K562 (cell line): Measurements from ENCODE around the gene GATM.

Source experiments
- CSDE1 ChIP-seq, 2 experiments: fragments of 450-650 bp; IDR thresholded peaks; 2 replicates each; pipeline ENCODE4 v1.6.1; 2016; ENCODE audit warnings: mild to moderate bottlenecking in 1 of 2
- KLF16 ChIP-seq: IDR thresholded peaks from 2 replicates; pipeline ENCODE4 v1.6.1; 2016; ENCODE audit warnings: antibody characterized with exemption
- NFIX ChIP-seq: fragments of 250-450 bp; sonication (Bioruptor Pico); IDR thresholded peaks from 2 replicates; pipeline ENCODE4 v1.4.0; 2020; ENCODE audit warnings: low read depth, mild to moderate bottlenecking, moderate library complexity
- PHF21A ChIP-seq: fragments of 450-650 bp; IDR thresholded peaks from 2 replicates; pipeline ENCODE4 v1.6.1; 2017; ENCODE audit warnings: low read depth, borderline replicate concordance
- SIN3B ChIP-seq: fragments of 450-650 bp; IDR thresholded peaks from 2 replicates; pipeline ENCODE4 v1.6.1; 2017; ENCODE audit warnings: low read depth, mild to moderate bottlenecking, moderate library complexity
- SMARCA4 ChIP-seq: fragments of 450-650 bp; IDR thresholded peaks from 2 replicates; pipeline ENCODE4 v1.6.1; 2016
- SMC3 ChIP-seq: conservative IDR thresholded peaks from 2 replicates; pipeline ENCODE4 v1.6.1; 2011; ENCODE audit warnings: low read depth, low read length, improper control_type of control experiment; ENCODE audit not compliant: insufficient read depth
- YY1 ChIP-seq, 3 experiments: IDR thresholded peaks; 2 replicates each; pipeline ENCODE4 v1.6.1; 2011; ENCODE audit warnings: low read length in 2 of 3, mild to moderate bottlenecking in 2 of 3, moderate library complexity in 2 of 3, borderline replicate concordance in 1 of 3, control low read depth in 1 of 3, low read depth in 1 of 3; ENCODE audit not compliant: insufficient read depth in 3 of 3, insufficient replicate concordance in 2 of 3, control insufficient read depth in 1 of 3, insufficient read length in 1 of 3; ENCODE audit errors: extremely low read depth in 1 of 3
- ZBTB17 ChIP-seq: fragments of 450-650 bp; formaldehyde crosslinking; IDR thresholded peaks from 2 replicates; pipeline ENCODE4 v1.4.0; 2020; ENCODE audit warnings: mild to moderate bottlenecking
- ZNF3 ChIP-seq: fragments of 250-450 bp; sonication (Bioruptor Pico); IDR thresholded peaks from 2 replicates; pipeline ENCODE4 v1.5.0; 2021; ENCODE audit warnings: mild to moderate bottlenecking, moderate library complexity
- TF ChIP-seq, protein P1 (sequence below), 3 experiments: IDR thresholded peaks in 2 of 3; conservative IDR thresholded peaks in 1 of 3; 2 replicates each; pipeline ENCODE4 v1.5.1; 2011 to 2012; ENCODE audit warnings: low read length in 3 of 3, mild to moderate bottlenecking in 3 of 3, control low read depth in 2 of 3, improper control_type of control experiment in 1 of 3, inconsistent platforms in 1 of 3, low read depth in 1 of 3, mixed read lengths in 1 of 3, moderate library complexity in 1 of 3; ENCODE audit not compliant: insufficient read depth in 2 of 3
- TF ChIP-seq, protein P2 (sequence below): fragments of 250-450 bp; sonication (Bioruptor Pico); IDR thresholded peaks from 2 replicates; pipeline ENCODE4 v1.8.0; 2022; ENCODE audit warnings: moderate library complexity, mild to moderate bottlenecking, inconsistent platforms

DNA sequence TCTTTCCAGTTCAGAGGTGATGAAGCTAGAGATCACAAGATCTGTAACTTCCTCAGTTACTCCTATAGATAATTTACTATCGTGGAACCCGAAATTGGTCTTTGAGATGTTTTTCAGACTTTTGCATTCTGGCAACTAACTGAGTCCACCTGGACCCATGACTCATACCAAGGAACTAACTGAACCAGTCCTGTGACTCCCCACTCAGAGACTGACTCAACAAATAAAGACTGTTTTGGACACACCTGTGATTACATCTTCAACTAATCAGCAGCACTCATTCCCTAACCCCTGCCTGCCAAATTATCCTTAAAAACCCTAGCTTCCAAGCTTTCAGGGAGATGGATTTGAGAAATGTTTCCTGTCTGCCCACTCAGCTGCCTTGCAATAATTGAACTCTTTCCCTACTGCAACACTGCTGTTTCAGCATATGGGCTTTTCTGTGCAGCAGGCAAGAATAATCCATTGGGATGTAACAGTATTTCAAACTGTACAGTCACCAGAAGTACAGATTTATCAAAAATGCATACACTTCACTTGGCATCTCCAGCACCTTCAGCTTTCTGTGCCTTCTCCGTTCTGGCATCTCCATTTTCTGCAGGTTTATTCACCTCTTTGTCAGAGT lies 57.7 kb downstream of the GATM start:
- TF ChIP-seq ZNF3: no peak
- TF ChIP-seq, protein P1, sequence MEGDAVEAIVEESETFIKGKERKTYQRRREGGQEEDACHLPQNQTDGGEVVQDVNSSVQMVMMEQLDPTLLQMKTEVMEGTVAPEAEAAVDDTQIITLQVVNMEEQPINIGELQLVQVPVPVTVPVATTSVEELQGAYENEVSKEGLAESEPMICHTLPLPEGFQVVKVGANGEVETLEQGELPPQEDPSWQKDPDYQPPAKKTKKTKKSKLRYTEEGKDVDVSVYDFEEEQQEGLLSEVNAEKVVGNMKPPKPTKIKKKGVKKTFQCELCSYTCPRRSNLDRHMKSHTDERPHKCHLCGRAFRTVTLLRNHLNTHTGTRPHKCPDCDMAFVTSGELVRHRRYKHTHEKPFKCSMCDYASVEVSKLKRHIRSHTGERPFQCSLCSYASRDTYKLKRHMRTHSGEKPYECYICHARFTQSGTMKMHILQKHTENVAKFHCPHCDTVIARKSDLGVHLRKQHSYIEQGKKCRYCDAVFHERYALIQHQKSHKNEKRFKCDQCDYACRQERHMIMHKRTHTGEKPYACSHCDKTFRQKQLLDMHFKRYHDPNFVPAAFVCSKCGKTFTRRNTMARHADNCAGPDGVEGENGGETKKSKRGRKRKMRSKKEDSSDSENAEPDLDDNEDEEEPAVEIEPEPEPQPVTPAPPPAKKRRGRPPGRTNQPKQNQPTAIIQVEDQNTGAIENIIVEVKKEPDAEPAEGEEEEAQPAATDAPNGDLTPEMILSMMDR (IDR thresholded peaks at IDR 0.05 in 2 of 3, conservative IDR thresholded peaks at IDR 0.05 in 1 of 3; ENCODE audit: insufficient read depth in 2 of 3, low read depth in 1 of 3, low read length in 3 of 3): no peak
- no peak for TF ChIP-seq SMARCA4
- no peak for TF ChIP-seq YY1 (IDR thresholded peaks at IDR 0.05; ENCODE audit: borderline replicate concordance in 1 of 3, control insufficient read depth in 1 of 3, extremely low read depth in 1 of 3, insufficient read depth in 3 of 3, insufficient read length in 1 of 3, insufficient replicate concordance in 2 of 3, low read depth in 1 of 3, low read length in 2 of 3)
- no peak for TF ChIP-seq KLF16
- TF ChIP-seq ZBTB17 (CRISPR knock-in tag): no peak
- TF ChIP-seq, protein P2, sequence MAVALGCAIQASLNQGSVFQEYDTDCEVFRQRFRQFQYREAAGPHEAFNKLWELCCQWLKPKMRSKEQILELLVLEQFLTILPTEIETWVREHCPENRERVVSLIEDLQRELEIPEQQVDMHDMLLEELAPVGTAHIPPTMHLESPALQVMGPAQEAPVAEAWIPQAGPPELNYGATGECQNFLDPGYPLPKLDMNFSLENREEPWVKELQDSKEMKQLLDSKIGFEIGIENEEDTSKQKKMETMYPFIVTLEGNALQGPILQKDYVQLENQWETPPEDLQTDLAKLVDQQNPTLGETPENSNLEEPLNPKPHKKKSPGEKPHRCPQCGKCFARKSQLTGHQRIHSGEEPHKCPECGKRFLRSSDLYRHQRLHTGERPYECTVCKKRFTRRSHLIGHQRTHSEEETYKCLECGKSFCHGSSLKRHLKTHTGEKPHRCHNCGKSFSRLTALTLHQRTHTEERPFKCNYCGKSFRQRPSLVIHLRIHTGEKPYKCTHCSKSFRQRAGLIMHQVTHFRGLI (CRISPR knock-in tag): no peak
- no peak for TF ChIP-seq PHF21A
- TF ChIP-seq SIN3B: no peak
- TF ChIP-seq CSDE1 (IDR thresholded peaks at IDR 0.05): no peak
- no peak for TF ChIP-seq SMC3
- no peak for TF ChIP-seq NFIX (CRISPR knock-in tag)
